HCT116 (cell line): Measurements from ENCODE around the gene SORCS2.

Experiments
- ATF3 ChIP-seq: IDR thresholded peaks from 2 replicates; pipeline ENCODE4 v1.6.1; 2012
- CTCF ChIP-seq, 3 experiments: fragments of 200-600 bp in 1 of 3; sonication (generic) in 1 of 3; IDR thresholded peaks in 2 of 3; conservative IDR thresholded peaks in 1 of 3; 2 replicates each; pipeline ENCODE4 v1.5.1; 2012 to 2017; ENCODE audit warnings: low read depth in 2 of 3, low read length in 2 of 3, antibody characterized with exemption in 1 of 3, borderline replicate concordance in 1 of 3, control low read depth in 1 of 3, mild to moderate bottlenecking in 1 of 3, mixed read lengths in 1 of 3, mixed run types in 1 of 3, moderate library complexity in 1 of 3; ENCODE audit not compliant: insufficient read depth in 1 of 3
- EZH2 ChIP-seq: fragments of 200-600 bp; sonication (generic); IDR thresholded peaks from 2 replicates; pipeline ENCODE4 v1.6.1; 2017; ENCODE audit warnings: antibody characterized with exemption, mixed run types

- TF ChIP-seq EZH2 = no peak
- no peak for TF ChIP-seq ATF3
- TF ChIP-seq CTCF (IDR thresholded peaks at IDR 0.05 in 2 of 3, conservative IDR thresholded peaks at IDR 0.05 in 1 of 3; ENCODE audit: borderline replicate concordance in 1 of 3, insufficient read depth in 1 of 3, low read depth in 2 of 3, low read length in 2 of 3) = no peak
These were observed 131.1 kb downstream of the SORCS2 start for GRCh38 chr4:7323461-7323871.
